ENCODE data around the gene NTM.

DNA sequence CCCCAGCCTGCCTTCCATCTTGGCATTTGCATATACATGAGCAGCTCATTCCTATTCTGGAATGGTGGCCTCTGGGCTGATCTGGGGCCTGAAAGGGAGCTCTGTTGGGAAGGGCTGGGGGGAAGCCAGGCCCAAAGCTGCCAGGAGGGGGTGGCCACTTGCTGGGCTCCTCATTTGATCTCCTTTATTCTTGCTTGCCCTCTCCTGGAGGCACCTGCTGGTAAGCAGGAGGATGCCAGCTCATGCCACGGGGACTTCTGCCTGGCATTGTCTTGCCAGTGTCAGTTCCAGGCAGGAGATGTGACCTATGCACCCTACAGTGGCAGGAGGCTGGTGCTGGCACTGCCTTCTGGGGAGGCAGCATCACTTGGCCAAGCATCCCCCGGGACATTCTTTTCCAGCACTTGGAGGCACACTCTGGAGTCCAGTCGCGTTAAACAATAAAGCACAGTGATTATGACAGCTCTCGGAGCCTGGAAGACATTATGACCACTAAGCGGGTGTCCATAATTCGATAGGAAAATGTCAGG is 128.3 kb downstream of the NTM start:
- TF ChIP-seq, protein P1, sequence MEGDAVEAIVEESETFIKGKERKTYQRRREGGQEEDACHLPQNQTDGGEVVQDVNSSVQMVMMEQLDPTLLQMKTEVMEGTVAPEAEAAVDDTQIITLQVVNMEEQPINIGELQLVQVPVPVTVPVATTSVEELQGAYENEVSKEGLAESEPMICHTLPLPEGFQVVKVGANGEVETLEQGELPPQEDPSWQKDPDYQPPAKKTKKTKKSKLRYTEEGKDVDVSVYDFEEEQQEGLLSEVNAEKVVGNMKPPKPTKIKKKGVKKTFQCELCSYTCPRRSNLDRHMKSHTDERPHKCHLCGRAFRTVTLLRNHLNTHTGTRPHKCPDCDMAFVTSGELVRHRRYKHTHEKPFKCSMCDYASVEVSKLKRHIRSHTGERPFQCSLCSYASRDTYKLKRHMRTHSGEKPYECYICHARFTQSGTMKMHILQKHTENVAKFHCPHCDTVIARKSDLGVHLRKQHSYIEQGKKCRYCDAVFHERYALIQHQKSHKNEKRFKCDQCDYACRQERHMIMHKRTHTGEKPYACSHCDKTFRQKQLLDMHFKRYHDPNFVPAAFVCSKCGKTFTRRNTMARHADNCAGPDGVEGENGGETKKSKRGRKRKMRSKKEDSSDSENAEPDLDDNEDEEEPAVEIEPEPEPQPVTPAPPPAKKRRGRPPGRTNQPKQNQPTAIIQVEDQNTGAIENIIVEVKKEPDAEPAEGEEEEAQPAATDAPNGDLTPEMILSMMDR (conservative IDR thresholded peaks at IDR 0.05; ENCODE audit: low read length) = no peak
- no peak for TF ChIP-seq EZH2phosphoT487 (IDR thresholded peaks at IDR 0.05; ENCODE audit: borderline replicate concordance)

Measured in Loucy (cell line).